NCI-H1417 (cell line): ENCODE measurements around the gene ZNF716.
A peak's percentile ranks its signal among the peaks of the same experiment; 100 is the strongest.
"Not testable (repeated sequence)": the region's sequence is repeated elsewhere in the genome, so short reads cannot be mapped to it uniquely, and the experiment has no call there.

Source experiments
- DNase-seq, 3 experiments: peaks; one replicate each; lab custom pipeline; 2025; lab: John Stamatoyannopoulos, UW

ZNF716 gene

GRCh38 chr7:57425969-57426628 is 23.9 kb upstream of the ZNF716 start:
- DNase-seq, result no peak

GRCh38 chr7:57426629-57427003 is 23.4 kb upstream of the ZNF716 start:
- DNase-seq, result no peak

GRCh38 chr7:57427146-57427545 is 22.8 kb upstream of the ZNF716 start:
- DNase-seq, result no peak

- DNase-seq, result no peak
Observed at GRCh38 chr7:57427594-57427993, 22.4 kb upstream of the ZNF716 start.

- DNase-seq, result no peak
Observed at GRCh38 chr7:57432583-57432982, 17.4 kb upstream of the ZNF716 start.

GRCh38 chr7:57437581-57437980 is 12.4 kb upstream of the ZNF716 start:
- DNase-seq, result no peak

- no peak for DNase-seq
Observed at GRCh38 chr7:57438244-57438643, 11.7 kb upstream of the ZNF716 start.

- no peak for DNase-seq
Observed at GRCh38 chr7:57443567-57443966, 6.4 kb upstream of the ZNF716 start.

- not testable (repeated sequence) for DNase-seq
Observed at GRCh38 chr7:57469186-57469828, 19.3 kb downstream of the ZNF716 start.

- DNase-seq, result peak in 2 of 3 experiments; percentile 3 to 55
Observed at GRCh38 chr7:57480304-57480703, 30.3 kb downstream of the ZNF716 start.

GRCh38 chr7:57485022-57485421 is 35.0 kb downstream of the ZNF716 start:
- not testable (repeated sequence) for DNase-seq

- no peak for DNase-seq
Observed at GRCh38 chr7:57487957-57488356, 38.0 kb downstream of the ZNF716 start.

GRCh38 chr7:57495111-57495510 is 45.1 kb downstream of the ZNF716 start:
- not testable (repeated sequence) for DNase-seq

- DNase-seq, result no peak
Observed at GRCh38 chr7:57496395-57496794, 46.4 kb downstream of the ZNF716 start.

- DNase-seq, result no peak
Observed at GRCh38 chr7:57505176-57505575, 55.2 kb downstream of the ZNF716 start.
